ENCODE data around the gene SPHK2. TPM values are rescaled to one million over a fixed set of nuclear protein-coding genes. Genes with fewer than 3 reads are reported as not detected.

Gene SPHK2
- total RNA-seq, 1 donor from 2014 or later = 7.2 TPM

DNA sequence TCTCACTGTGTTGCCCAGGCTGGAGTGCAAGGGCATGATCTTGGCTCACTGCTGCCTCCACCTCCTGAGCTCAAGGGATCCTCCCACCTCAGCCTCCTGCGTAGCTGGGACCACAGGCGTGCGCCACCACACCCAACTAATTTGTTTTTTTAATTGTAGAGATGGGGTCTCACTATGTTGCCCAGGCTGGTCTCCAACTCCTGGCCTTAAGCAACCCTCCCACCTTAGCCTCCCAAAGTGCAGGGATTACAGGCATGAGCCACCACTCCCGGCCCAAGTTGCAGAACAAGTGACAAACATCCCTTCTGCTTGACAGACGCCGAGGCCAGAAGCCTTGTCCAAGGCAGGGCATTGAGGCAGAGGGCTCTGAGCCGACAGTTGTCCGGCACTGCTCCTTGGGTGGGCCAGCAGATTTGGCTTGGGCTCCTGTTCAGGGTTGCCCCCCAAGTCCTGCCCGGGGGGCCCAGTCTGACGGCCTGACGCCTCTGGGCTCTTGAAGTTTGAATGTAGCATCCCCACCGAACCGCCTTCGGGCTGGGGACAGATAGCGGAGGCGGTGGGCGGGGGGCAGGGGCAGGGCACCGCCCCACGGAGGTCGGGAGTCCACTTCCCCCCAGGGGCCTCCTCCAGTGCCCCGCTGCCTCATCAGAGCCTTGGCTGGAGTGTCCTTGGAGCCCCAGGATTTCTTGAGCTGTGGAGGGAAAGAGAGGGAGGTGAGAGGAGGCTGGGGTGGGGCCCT, 18.5 kb upstream of the SPHK2 start:
- Histone ChIP-seq H3K9ac (no peak overlapping the region), H2AFZ (replicated peaks) (no peak overlapping the region), H3K79me2 (ENCODE audit: low read depth) (no peaks in the 10 kb centered on the region), H3K27ac (no peak overlapping the region), H3K4me1 (no peaks in the 10 kb centered on the region), H3K27me3 (no peaks in the 10 kb centered on the region), H3F3A (ENCODE audit: low read depth) (no peaks in the 10 kb centered on the region), H3K9me3 (ENCODE audit: low read depth) (no peaks in the 10 kb centered on the region), H3K36me3 (no peaks in the 10 kb centered on the region), H3K4me2 (no peak overlapping the region), H3K4me3 (no peak overlapping the region), H4K20me1 (ENCODE audit: low read depth) (no peaks in the 10 kb centered on the region)
- Mint-ChIP-seq H3K27me3 (ENCODE audit: insufficient read depth, low read depth) (peaks cover 4% of the 10 kb centered on the region), H3K4me3 (no peak overlapping the region), H3K4me1 (peaks cover 4% of the 10 kb centered on the region), H3K27ac (no peak overlapping the region), H3K9me3 (no peaks in the 10 kb centered on the region), H3K36me3 (no peaks in the 10 kb centered on the region)
- no peak for DNase-seq (ENCODE audit: low spot score)
- TF ChIP-seq EZH2phosphoT487 (IDR thresholded peaks at IDR 0.05) (no peak), EZH2 (IDR thresholded peaks at IDR 0.05) (no peak)
- TF ChIP-seq, protein P1, sequence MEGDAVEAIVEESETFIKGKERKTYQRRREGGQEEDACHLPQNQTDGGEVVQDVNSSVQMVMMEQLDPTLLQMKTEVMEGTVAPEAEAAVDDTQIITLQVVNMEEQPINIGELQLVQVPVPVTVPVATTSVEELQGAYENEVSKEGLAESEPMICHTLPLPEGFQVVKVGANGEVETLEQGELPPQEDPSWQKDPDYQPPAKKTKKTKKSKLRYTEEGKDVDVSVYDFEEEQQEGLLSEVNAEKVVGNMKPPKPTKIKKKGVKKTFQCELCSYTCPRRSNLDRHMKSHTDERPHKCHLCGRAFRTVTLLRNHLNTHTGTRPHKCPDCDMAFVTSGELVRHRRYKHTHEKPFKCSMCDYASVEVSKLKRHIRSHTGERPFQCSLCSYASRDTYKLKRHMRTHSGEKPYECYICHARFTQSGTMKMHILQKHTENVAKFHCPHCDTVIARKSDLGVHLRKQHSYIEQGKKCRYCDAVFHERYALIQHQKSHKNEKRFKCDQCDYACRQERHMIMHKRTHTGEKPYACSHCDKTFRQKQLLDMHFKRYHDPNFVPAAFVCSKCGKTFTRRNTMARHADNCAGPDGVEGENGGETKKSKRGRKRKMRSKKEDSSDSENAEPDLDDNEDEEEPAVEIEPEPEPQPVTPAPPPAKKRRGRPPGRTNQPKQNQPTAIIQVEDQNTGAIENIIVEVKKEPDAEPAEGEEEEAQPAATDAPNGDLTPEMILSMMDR (IDR thresholded peaks at IDR 0.05) = no peak

DNA sequence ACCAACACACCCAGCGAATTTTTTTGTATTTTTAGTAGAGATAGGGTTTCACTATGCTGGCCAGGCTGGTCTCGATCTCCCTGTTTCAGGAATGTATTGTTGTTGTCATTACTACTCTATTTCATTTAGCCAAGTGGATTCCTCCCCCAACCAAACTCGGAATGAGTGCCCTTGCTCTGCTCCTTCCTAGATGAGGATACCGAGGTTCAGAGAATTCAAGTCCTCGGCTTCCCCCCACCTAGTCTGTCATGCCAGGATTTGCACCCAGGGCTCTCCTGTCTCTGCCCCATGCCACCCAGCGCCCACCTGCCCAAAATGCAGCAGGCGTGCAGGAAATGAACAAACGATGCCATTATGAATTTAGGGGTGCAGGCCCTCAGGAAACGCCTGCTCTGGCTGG, 16.3 kb upstream of the SPHK2 start:
- TF ChIP-seq EZH2 (IDR thresholded peaks at IDR 0.05) = no peak
- TF ChIP-seq EZH2phosphoT487 (IDR thresholded peaks at IDR 0.05) = no peak
- TF ChIP-seq, protein P1 (IDR thresholded peaks at IDR 0.05) = no peak
- Mint-ChIP-seq H3K36me3 (no peaks in the 10 kb centered on the region), H3K27ac (no peak overlapping the region), H3K9me3 (no peaks in the 10 kb centered on the region), H3K4me3 (no peak overlapping the region), H3K27me3 (ENCODE audit: insufficient read depth, low read depth) (peaks cover 4% of the 10 kb centered on the region), H3K4me1 (peaks cover 4% of the 10 kb centered on the region)
- H3K4me3 ChIP-seq = no peak overlapping the region
- no peak overlapping the region for H2AFZ ChIP-seq (replicated peaks)
- DNase-seq (ENCODE audit: low spot score) = no peak
- H3K4me2 ChIP-seq = no peak overlapping the region
- H3K36me3 ChIP-seq = no peaks in the 10 kb centered on the region
- no peaks in the 10 kb centered on the region for H3K79me2 ChIP-seq (ENCODE audit: low read depth)
- no peaks in the 10 kb centered on the region for H4K20me1 ChIP-seq (ENCODE audit: low read depth)
- no peaks in the 10 kb centered on the region for H3K4me1 ChIP-seq
- no peaks in the 10 kb centered on the region for H3F3A ChIP-seq (ENCODE audit: low read depth)
- no peaks in the 10 kb centered on the region for H3K27me3 ChIP-seq
- no peak overlapping the region for H3K9ac ChIP-seq
- no peak overlapping the region for H3K27ac ChIP-seq
- no peaks in the 10 kb centered on the region for H3K9me3 ChIP-seq (ENCODE audit: low read depth)

DNA sequence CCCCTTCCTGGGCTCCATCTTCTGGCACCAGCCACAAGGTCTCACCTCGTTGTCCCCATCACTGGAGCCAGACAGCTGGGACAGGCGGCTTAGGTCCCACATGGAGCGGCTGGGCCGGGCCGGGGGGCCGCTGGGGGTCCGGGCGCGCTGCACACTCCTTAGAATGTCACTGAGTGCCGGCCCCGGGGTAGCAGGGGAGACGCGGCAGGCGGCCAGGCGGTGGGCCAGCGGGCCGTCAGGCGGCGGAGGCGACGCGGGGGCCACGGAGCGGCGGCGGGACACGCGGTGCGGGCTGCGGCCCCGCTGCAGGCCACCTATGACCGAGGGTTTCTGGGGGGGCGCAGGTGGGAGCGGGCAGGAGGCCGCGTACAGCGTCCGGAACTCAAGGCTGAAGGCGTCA, 15.9 kb upstream of the SPHK2 start:
- Histone ChIP-seq H3K9me3 (ENCODE audit: low read depth) (no peaks in the 10 kb centered on the region), H3K9ac (no peak overlapping the region), H2AFZ (replicated peaks) (no peak overlapping the region), H3K4me3 (no peak overlapping the region), H3K79me2 (ENCODE audit: low read depth) (no peaks in the 10 kb centered on the region), H3K27ac (no peak overlapping the region), H3K27me3 (no peaks in the 10 kb centered on the region), H3K36me3 (no peaks in the 10 kb centered on the region), H3F3A (ENCODE audit: low read depth) (no peaks in the 10 kb centered on the region), H4K20me1 (ENCODE audit: low read depth) (no peaks in the 10 kb centered on the region), H3K4me2 (no peak overlapping the region), H3K4me1 (no peaks in the 10 kb centered on the region)
- Mint-ChIP-seq H3K27me3 (ENCODE audit: insufficient read depth, low read depth) (peaks cover 4% of the 10 kb centered on the region), H3K36me3 (no peaks in the 10 kb centered on the region), H3K4me1 (peaks cover 3% of the 10 kb centered on the region), H3K27ac (no peak overlapping the region), H3K4me3 (no peak overlapping the region), H3K9me3 (no peaks in the 10 kb centered on the region)
- no peak for DNase-seq (ENCODE audit: low spot score)
- no peak for TF ChIP-seq EZH2phosphoT487 (IDR thresholded peaks at IDR 0.05)
- no peak for TF ChIP-seq EZH2 (IDR thresholded peaks at IDR 0.05)
- TF ChIP-seq, protein P1 (IDR thresholded peaks at IDR 0.05) = no peak
